ENCODE data around the gene MYO9A.

Gene MYO9A

DNA sequence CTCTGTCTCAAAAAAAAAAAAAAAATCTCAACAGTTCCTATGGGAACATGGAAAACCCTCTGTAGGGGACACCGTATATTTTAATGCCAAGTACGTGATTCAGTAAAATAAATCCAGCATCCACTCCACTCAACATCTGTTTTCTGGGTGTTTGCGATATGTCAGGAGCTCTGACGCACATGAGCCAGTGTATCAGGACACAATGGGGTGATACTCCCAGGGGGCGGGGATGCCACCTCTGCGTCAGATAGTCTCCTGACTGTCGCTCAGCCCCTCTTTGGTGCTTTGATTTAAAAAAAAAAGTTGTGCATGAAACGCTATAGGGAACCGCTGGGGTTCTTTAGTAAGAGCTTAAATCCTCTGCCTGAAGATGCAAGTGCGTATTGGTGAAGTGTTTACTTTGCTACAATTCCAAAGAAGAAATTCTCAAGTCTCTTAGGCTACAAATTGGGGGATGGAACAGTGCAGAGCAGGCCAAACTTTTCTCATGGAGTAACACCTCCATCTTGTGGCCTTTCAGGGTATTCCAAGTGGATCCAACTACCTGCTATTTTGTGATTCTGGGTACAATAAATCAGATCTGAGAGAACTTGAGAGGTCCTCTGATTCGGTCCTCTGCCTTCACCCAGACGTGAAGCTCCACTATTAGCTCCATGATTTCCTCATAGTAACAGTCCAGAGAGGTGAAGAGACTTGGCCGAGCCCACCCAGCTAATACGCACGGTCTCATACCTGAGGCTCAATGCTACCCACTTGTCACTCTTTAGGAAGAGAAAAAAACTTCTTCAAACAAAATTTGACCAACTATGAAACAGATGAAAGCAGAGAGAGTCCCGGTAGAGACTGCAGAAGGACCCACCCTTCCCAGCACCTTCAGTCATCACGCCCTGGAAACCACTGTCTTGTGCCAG, 316.9 kb downstream of the MYO9A start:
- Mint-ChIP-seq H3K27me3 (peaks cover 38 to 42% of the 10 kb centered on the region in 2 donors), H3K4me1 (peaks cover 0 to 2% of the 10 kb centered on the region in 2 donors), H3K36me3 (no peaks in the 10 kb centered on the region), H3K4me3 (no peak overlapping the region), H3K9me3 (peaks cover 0 to 4% of the 10 kb centered on the region in 2 donors), H3K27ac (no peak overlapping the region)
- no peak for DNase-seq
- peak; percentile 51 to 66 for ATAC-seq (replicated peaks)

DNA sequence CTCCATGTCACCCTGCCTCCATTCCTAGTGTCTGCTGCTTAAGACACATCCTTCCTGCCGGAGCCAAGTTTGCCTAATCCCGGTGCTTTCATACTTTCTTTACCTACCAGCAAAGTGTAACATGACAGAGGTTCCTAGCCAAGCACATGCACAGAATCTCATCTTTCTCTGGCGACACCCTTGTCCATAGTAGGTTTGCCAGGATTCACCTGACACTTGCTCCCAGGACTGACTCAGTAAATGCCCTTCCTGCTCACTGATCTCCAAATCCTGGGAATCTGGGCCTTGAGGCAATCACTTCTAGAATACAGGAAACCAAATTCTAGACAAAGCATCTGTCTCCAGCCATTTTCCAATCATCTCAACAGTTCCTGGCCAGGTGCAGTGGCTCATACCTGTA, 317.8 kb downstream of the MYO9A start:
- DNase-seq, result no peak
- Mint-ChIP-seq H3K4me1 (peaks cover 0 to 2% of the 10 kb centered on the region in 2 donors), H3K36me3 (no peaks in the 10 kb centered on the region), H3K4me3 (no peak overlapping the region), H3K27ac (no peak overlapping the region), H3K27me3 (peaks cover 36 to 38% of the 10 kb centered on the region in 2 donors), H3K9me3 (peaks cover 0 to 4% of the 10 kb centered on the region in 2 donors)
- no peak for ATAC-seq (replicated peaks)

DNA sequence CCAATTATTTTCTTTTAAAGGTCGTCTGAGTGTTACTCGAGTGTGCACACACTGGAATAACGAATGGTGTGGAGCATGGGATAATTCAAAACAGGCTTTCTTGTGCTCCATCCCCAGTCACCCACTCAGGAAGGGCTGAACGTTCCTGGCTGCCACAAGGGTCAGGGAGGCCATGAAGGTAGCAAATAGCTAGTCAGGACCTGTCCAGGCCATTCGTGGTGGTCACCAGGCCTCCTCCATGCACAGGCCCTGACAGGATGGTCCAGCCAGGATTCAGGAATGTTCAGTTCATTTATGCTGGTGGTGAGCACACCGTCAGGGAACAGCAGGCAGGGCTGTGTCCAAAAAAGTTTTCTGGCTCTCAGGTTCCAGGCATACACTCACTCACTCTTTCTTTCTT, 319.3 kb downstream of the MYO9A start:
- Mint-ChIP-seq H3K4me3 (no peak overlapping the region), H3K4me1 (peaks cover 0 to 2% of the 10 kb centered on the region in 2 donors), H3K9me3 (peaks cover 0 to 4% of the 10 kb centered on the region in 2 donors), H3K36me3 (no peaks in the 10 kb centered on the region), H3K27me3 (peaks cover 36 to 38% of the 10 kb centered on the region in 2 donors), H3K27ac (no peak overlapping the region)
- DNase-seq (no peak), ATAC-seq (replicated peaks) (no peak)

DNA sequence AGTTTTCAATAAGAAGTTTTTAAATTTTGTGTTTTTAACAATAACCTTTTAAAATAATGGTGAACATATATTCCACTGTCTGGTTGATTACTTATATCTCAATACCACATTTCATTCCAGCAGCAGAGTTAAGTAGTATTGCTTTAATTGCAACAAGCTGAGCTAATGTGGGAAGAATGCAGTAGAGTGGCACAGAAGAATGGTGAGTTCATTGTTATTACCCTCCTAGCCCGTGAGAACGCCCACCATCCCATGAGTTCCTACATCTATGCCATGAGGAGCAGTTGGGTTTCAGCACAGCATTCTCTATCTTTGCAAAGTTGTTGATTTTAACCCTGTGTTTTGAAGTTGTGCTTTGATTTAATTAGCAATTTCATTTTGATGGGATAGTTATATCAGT, 325.4 kb downstream of the MYO9A start:
- ATAC-seq (replicated peaks), result no peak
- Mint-ChIP-seq H3K4me1 (no peaks in the 10 kb centered on the region), H3K27ac (no peak overlapping the region), H3K27me3 (peaks cover 0 to 13% of the 10 kb centered on the region in 2 donors), H3K9me3 (no peaks in the 10 kb centered on the region), H3K4me3 (no peak overlapping the region), H3K36me3 (no peaks in the 10 kb centered on the region)
- DNase-seq, result no peak

DNA sequence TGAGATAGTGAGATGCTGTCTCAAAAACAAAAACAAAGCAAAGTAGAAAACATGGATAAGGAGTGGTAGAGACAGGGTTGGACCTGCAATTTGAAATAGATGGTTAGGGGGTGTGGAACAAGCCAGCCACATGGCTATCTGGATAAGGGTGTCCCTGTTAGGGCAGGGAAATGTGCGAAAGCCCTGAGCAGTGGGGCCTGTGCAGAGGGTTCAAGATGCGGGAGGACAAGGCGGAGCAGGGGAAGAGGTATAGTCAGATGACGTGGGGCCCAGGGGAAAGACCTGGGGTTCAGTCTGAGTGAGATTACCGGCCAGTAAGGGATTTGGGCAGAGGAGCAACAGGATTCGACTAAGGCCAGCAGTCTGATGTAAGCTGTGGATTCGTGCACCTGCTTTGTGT, 326.0 kb downstream of the MYO9A start:
- H3K4me1 Mint-ChIP-seq, result no peaks in the 10 kb centered on the region
- H3K27me3 Mint-ChIP-seq, result peaks cover 0 to 13% of the 10 kb centered on the region in 2 donors

DNA sequence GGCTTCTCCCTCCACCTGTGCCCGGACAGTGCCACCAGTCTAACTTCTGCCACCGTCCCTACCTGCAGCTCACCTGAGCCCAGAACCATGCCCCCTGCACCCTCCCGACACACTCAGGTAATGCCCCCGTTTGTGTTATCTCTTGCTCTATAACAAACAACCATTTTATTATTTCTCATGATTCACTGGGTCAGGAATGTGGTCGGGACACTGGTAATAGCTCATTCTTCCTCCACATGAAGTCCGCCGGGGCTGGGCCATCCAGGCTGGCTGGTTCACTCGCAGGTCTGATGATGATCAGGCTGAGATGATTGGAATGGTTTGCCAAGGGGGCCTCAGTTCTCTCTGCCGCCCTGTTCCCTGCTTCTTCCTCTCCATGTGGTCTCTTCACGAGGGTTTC, 327.9 kb downstream of the MYO9A start:
- Mint-ChIP-seq H3K36me3 (no peaks in the 10 kb centered on the region), H3K4me1 (peaks cover 0 to 5% of the 10 kb centered on the region in 2 donors), H3K4me3 (no peak overlapping the region), H3K27me3 (peaks cover 12 to 21% of the 10 kb centered on the region in 2 donors), H3K27ac (no peak overlapping the region), H3K9me3 (no peaks in the 10 kb centered on the region)
- ATAC-seq (replicated peaks) (no peak), DNase-seq (no peak)

More for the DNA sequence above, 326.0 kb downstream of the MYO9A start:
- no peak for ATAC-seq (replicated peaks)
- H3K36me3 Mint-ChIP-seq, result no peaks in the 10 kb centered on the region
- DNase-seq, result no peak
- H3K9me3 Mint-ChIP-seq, result no peaks in the 10 kb centered on the region
- no peak overlapping the region for H3K27ac Mint-ChIP-seq
- H3K4me3 Mint-ChIP-seq, result no peak overlapping the region

DNA sequence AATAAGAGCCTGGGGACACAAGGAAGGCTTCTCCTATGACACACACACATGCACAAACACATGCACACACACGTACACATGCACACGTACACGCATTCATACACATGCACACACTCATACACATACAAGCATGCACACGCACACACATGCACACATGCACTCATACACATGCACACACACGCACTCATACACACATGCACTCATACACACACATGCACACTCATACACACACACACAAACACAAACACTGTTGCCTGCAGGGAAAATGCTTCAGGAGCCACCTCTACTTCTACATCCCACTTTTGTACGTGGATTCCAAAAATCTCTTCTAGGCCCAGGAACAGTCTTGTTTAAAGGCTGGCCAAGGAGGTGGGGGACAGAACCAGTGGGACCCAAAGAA, 328.3 kb downstream of the MYO9A start:
- Mint-ChIP-seq H3K36me3 (no peaks in the 10 kb centered on the region), H3K9me3 (no peaks in the 10 kb centered on the region), H3K4me1 (peaks cover 0 to 5% of the 10 kb centered on the region in 2 donors), H3K4me3 (no peak overlapping the region), H3K27ac (no peak overlapping the region), H3K27me3 (peaks cover 17 to 21% of the 10 kb centered on the region in 2 donors)
- ATAC-seq (replicated peaks) (no peak), DNase-seq (no peak)

DNA sequence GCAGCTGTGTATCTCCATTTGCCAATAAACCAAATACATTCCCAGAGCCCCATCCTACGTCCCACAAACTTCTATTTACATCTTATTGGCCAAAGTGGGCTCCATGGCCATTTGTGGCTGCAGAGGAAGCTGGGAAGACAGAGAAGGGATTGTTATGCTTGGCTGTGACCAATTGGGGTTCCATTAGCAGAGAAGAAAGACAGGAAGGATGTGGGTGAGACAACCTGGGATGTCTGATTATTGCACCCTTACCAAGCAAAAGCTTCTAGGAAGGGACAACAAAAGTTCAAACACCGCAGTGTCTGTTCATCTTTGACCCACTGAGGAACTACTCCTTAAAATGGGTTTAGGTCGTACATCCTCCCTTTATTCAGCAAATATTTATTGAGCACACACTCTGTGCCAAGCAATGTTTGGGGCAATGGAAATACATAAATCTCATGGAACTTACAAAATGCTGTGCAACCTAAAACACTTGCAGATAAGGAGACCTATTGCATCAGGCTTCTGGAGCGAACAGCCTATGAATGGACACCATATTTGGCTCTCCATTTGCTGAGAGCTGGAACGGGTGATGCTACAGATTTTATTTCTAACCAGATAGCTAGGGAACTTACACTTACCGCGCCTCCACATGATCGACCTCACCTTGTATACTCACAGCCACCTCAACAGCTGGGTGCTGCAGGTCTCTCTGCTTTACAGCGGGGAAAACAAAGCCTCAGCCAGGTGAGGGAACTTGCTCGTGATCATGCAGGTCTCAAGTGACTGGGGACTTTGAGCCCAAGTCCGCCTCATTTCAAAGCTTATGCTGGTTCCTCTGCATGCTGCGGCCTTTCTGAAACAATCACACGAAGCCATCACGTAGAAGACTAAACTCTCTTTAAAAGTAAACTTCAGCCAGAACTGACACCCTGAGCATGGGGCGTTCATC, 329.0 kb downstream of the MYO9A start:
- no peaks in the 10 kb centered on the region for H3K36me3 Mint-ChIP-seq
- no peak overlapping the region for H3K27ac Mint-ChIP-seq
- DNase-seq, result no peak
- H3K4me3 Mint-ChIP-seq, result no peak overlapping the region
- H3K4me1 Mint-ChIP-seq, result peaks cover 0 to 5% of the 10 kb centered on the region in 2 donors
- H3K27me3 Mint-ChIP-seq, result peaks cover 21% of the 10 kb centered on the region in 2 donors
- ATAC-seq (replicated peaks), result no peak
- no peaks in the 10 kb centered on the region for H3K9me3 Mint-ChIP-seq

DNA sequence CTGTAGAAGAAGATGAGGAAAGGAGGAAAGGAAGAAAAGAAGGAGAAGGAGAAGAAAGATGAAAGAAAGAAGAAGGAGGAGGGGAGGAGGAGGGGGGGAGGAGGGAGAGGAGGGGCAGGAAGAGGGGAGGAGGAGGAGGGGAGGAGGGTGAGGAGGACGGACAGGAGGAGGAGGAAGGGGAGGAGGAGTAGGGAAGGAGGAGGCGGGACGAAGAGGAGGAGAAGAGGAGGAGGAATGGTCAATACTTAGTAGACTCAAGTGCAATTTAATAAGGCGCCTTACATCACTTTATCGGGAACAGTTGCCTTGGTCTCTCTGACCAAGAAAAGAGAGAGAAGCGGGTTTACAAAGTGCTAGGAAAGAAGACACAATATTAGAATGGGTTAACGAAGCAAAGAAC, 331.3 kb downstream of the MYO9A start:
- Mint-ChIP-seq H3K27ac (no peak overlapping the region), H3K36me3 (no peaks in the 10 kb centered on the region), H3K4me3 (no peak overlapping the region), H3K9me3 (no peaks in the 10 kb centered on the region), H3K4me1 (peaks cover 0 to 5% of the 10 kb centered on the region in 2 donors), H3K27me3 (peaks cover 21 to 26% of the 10 kb centered on the region in 2 donors)
- no peak for ATAC-seq (replicated peaks)
- no peak for DNase-seq

DNA sequence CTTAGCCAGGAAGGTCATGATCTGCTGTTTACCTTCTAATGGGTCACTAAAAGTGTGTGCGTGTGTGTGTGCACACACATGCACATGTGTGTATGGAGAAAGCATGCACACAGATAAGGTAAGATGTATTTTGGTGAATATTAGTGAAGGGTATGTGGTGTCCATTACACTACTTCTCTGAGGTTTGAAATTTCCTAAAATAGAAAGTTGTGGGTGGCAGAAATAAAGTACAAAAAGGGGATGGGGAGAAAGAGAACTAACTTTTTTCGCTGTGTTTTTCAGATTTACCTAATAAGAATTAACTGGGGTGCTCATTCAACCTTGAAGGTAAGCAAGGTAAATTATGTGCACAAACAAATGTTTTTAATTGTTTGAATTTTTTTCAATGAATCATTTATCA, 332.0 kb downstream of the MYO9A start:
- Mint-ChIP-seq H3K27me3 (peaks cover 26 to 33% of the 10 kb centered on the region in 2 donors), H3K4me1 (peaks cover 0 to 5% of the 10 kb centered on the region in 2 donors), H3K36me3 (no peaks in the 10 kb centered on the region), H3K9me3 (no peaks in the 10 kb centered on the region), H3K4me3 (no peak overlapping the region), H3K27ac (no peak overlapping the region)
- no peak for ATAC-seq (replicated peaks)
- DNase-seq, result no peak

DNA sequence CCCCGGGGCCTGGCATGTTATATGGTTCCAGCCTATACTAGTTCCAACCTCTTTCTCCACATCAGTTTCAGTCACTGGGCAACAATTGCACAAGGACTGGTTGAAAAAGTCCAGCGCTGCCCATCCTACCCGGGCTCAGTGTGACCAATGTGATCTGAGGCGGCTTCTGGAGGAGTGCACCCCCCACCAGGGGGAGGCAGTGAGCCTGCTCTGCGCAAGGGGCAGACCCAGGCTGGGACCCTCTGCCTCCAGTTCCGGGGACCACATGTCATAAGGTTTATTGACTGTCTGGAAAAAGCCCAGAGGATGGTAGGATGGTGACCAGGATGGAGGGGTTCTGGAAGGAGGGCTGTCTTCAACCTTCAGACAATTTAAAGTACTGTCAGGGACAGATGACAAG, 333.2 kb downstream of the MYO9A start:
- no peak overlapping the region for H3K4me3 Mint-ChIP-seq
- no peaks in the 10 kb centered on the region for H3K9me3 Mint-ChIP-seq
- H3K27me3 Mint-ChIP-seq, result peaks cover 27 to 41% of the 10 kb centered on the region in 2 donors
- H3K36me3 Mint-ChIP-seq, result no peaks in the 10 kb centered on the region
- H3K4me1 Mint-ChIP-seq, result peaks cover 2 to 12% of the 10 kb centered on the region in 2 donors
- H3K27ac Mint-ChIP-seq, result no peak overlapping the region
- DNase-seq (no peak), ATAC-seq (replicated peaks) (no peak)

DNA sequence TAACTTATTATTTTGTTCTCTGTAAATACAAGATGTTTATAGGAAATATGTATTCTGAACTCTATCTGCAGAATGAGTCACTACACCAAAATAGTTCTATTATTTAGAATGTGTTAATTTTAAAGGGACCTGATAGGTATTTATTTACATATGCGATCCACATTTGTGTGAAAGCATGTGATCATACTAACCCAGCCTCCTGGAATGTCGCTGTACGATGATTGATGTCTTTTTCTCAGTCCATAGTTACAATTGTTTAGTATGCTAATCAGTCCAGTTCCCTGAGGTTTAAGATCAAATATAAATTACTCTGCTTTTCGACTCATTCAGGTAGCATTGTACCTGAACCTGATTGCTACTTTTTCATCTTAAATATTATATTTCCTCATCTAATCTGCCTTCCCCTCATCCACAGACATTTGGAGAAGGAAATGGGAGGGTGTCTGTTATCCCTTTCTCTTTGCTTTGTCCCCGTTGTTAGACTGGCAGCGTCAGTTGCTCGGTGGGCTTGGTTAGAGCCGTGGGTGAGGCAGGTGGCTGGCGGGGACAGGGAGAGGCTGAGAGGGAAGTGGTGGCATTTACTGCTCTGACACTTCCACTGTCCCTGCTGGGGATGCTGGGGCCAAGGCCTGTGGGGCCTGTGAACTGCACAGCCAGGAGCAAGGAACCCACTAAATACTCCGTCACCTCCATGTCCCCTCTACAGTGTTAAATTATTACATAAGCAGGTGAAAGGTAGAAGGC, 335.4 kb downstream of the MYO9A start:
- Mint-ChIP-seq H3K27me3 (peaks cover 27 to 44% of the 10 kb centered on the region in 2 donors), H3K4me3 (no peak overlapping the region), H3K9me3 (no peaks in the 10 kb centered on the region), H3K4me1 (peaks cover 2 to 12% of the 10 kb centered on the region in 2 donors), H3K27ac (no peak overlapping the region), H3K36me3 (no peaks in the 10 kb centered on the region)
- ATAC-seq (replicated peaks) (no peak), DNase-seq (no peak)

DNA sequence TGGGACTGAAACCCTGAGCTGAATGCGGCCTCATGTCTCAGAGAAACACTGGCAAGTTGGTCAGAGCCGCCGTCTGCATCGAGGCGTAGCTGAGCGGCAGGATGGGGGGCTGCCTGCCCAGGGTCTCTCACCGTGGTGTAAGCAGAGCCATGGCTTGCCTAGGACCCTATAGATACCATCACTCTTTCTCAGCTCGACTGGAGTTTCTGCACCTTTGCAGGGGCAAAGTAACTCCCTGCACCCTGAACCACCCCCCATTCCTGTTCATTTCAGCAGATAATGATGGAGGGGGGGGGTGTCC, 336.0 kb downstream of the MYO9A start:
- Mint-ChIP-seq H3K9me3 (no peaks in the 10 kb centered on the region), H3K27me3 (peaks cover 27 to 44% of the 10 kb centered on the region in 2 donors), H3K4me1 (peaks cover 2 to 12% of the 10 kb centered on the region in 2 donors), H3K27ac (no peak overlapping the region), H3K4me3 (no peak overlapping the region), H3K36me3 (no peaks in the 10 kb centered on the region)
- no peak for ATAC-seq (replicated peaks)
- no peak for DNase-seq
